ENCODE results near the gene REC114. TPM values are rescaled to one million over a fixed set of nuclear protein-coding genes. Genes with fewer than 3 reads are reported as not detected.

REC114 gene
- total and polyA plus RNA-seq, 2 donors (not counting 3 experiments of a cell fraction or from before 2014, with no cell fraction given): not detected

DNA sequence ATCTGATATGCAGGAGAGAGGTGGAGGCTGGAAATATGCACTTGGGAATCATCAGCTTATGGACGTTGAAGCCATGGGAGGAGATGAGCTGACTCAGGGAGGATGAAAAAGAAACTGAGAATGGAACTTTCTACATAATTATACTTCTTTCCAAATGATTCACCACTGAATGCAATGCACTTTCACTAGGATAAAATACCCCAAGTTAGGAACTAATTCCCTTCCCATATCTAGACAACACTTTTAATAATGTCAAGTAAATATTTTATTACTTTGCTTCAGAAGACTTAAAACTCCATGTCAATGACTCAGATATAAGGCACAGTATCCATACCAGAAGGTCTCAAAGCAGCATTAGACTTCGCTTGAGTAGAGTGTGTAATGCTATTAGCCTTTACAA lies 166.0 kb downstream of the REC114 start:
- Histone ChIP-seq H3K4me3 (replicated peaks in 1 of 3; ENCODE audit: insufficient read depth in 1 of 3, low read depth in 1 of 3, low read length in 3 of 3) (no peak overlapping the region), H4K20me1 (replicated peaks; ENCODE audit: control insufficient read depth, extremely low read depth, insufficient read depth, low read length) (peaks cover 13% of the 10 kb centered on the region), H3K9me1 (replicated peaks; ENCODE audit: control insufficient read depth, extremely low read depth, insufficient read depth, low read length) (no peaks in the 10 kb centered on the region), H3K79me2 (ENCODE audit: control insufficient read depth, insufficient read depth, low read length) (peaks cover 88% of the 10 kb centered on the region), H3K36me3 (ENCODE audit: control insufficient read depth in 2 of 2, extremely low read depth in 1 of 2, insufficient read depth in 2 of 2, low read length in 2 of 2) (no peaks in the 10 kb centered on the region), H3K4me1 (ENCODE audit: control insufficient read depth, extremely low read depth, insufficient read depth, low read length) (no peaks in the 10 kb centered on the region), H2AFZ (ENCODE audit: low read depth, low read length) (no peak overlapping the region), H3K9me3 (replicated peaks; ENCODE audit: control insufficient read depth, insufficient read depth, low read length) (no peaks in the 10 kb centered on the region), H3K4me2 (ENCODE audit: insufficient read depth, low read length) (no peak overlapping the region), H3K9ac (replicated peaks; ENCODE audit: extremely low read depth, insufficient read depth, low read length) (no peak overlapping the region), H3K27me3 (ENCODE audit: control insufficient read depth in 2 of 2, insufficient read depth in 2 of 2, low read length in 2 of 2) (no peaks in the 10 kb centered on the region), H3K27ac (ENCODE audit: insufficient read depth, low read depth, low read length) (no peak overlapping the region)
- DNase-seq (ENCODE audit: low read depth, low spot score): no peak
- FAIRE-seq: no peak
- ChIA-PET POLR2A (no interaction called here), CTCF (interaction anchor here (2.1 to 3.3 kb wide), 3 partner anchors 8 to 28 kb away, joined by 5 to 14 read pairs (median 14); no protein-coding TSS in a partner anchor)
- dilution Hi-C loops (cut with MboI; ENCODE audit: extremely low pct_ligation_motif_present, low sequenced_read_pairs) (no loop called here), intact Hi-C loops (cut with micrococcal nuclease) (no loop called here)
- no TSS peak for BruUV-seq (replicated peaks)
- no peak for TF ChIP-seq FOS (IDR thresholded peaks at IDR 0.05; ENCODE audit: borderline replicate concordance, insufficient read depth, low read length)
- no peak for TF ChIP-seq MYC (IDR thresholded peaks at IDR 0.05; ENCODE audit: low read depth, low read length)
- TF ChIP-seq, protein P1, sequence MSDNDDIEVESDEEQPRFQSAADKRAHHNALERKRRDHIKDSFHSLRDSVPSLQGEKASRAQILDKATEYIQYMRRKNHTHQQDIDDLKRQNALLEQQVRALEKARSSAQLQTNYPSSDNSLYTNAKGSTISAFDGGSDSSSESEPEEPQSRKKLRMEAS (IDR thresholded peaks at IDR 0.05; ENCODE audit: insufficient read depth, insufficient read length): no peak
- no peak for TF ChIP-seq JUN (IDR thresholded peaks at IDR 0.05; ENCODE audit: borderline replicate concordance, insufficient read depth, insufficient read length, low read depth)
- no peak for TF ChIP-seq GATA2 (IDR thresholded peaks at IDR 0.05; ENCODE audit: insufficient read depth, insufficient read length, low read depth, low read length)
- no peak for TF ChIP-seq POLR2A (IDR thresholded peaks at IDR 0.05; ENCODE audit: low read depth, low read length)

Other genes with a start within 250 kb of the REC114 start
- gene HCN4, start 74.2 kb upstream of the REC114 start, total RNA-seq: not detected in 2 replicates
- gene HCN4, start 74.2 kb upstream of the REC114 start, polyA plus RNA-seq: 0.01 TPM in 1 of 2 replicates, not detected in the other
- 71.5 and 77.4 TPM in 2 replicates for gene NPTN, start 190.2 kb downstream of the REC114 start, total RNA-seq
- 67.0 and 81.3 TPM in 2 replicates for gene NPTN, start 190.2 kb downstream of the REC114 start, polyA plus RNA-seq
- 85.6 and 85.7 TPM in 2 replicates for gene CD276, start 241.2 kb downstream of the REC114 start, total RNA-seq
- 73.6 and 85.4 TPM in 2 replicates for gene CD276, start 241.2 kb downstream of the REC114 start, polyA plus RNA-seq